Retinal pigment epithelial cell (primary cell): Measurements from ENCODE around the gene ADARB2.

Experiments used
- DNase-seq: peaks from one replicate; pipeline ENCODE4 v3.0.0-alpha.2; 2010; ENCODE audit warnings: low read depth
- H3K4me3 ChIP-seq: 2 replicates; pipeline ENCODE4 v1.5.1; 2011; ENCODE audit warnings: mild to moderate bottlenecking, low read length, control low read depth, moderate library complexity
- CTCF ChIP-seq: conservative IDR thresholded peaks from 2 replicates; pipeline ENCODE4 v1.5.1; 2011; ENCODE audit warnings: low read depth, low read length, control low read depth, inconsistent platforms

Gene ADARB2

GRCh38 chr10:1706711-1707110, 30.6 kb downstream of the ADARB2 start:
- no peak for TF ChIP-seq CTCF
- no peak overlapping the region for H3K4me3 ChIP-seq
- no peak for DNase-seq

GRCh38 chr10:1706256-1706655, 31.1 kb downstream of the ADARB2 start:
- DNase-seq: no peak
- H3K4me3 ChIP-seq: no peak overlapping the region
- no peak for TF ChIP-seq CTCF

GRCh38 chr10:1698185-1698584, 39.1 kb downstream of the ADARB2 start:
- H3K4me3 ChIP-seq: no peak overlapping the region
- TF ChIP-seq CTCF: no peak
- DNase-seq: no peak

- no peak for TF ChIP-seq CTCF
Measured at GRCh38 chr10:1696106-1696505, 41.2 kb downstream of the ADARB2 start.

GRCh38 chr10:1690086-1690485, 47.2 kb downstream of the ADARB2 start:
- DNase-seq: no peak
- no peak overlapping the region for H3K4me3 ChIP-seq
- no peak for TF ChIP-seq CTCF

More at GRCh38 chr10:1696106-1696505, 41.2 kb downstream of the ADARB2 start:
- H3K4me3 ChIP-seq: no peak overlapping the region
- DNase-seq: no peak

GRCh38 chr10:1688531-1688930, 48.8 kb downstream of the ADARB2 start:
- no peak overlapping the region for H3K4me3 ChIP-seq
- DNase-seq: no peak
- no peak for TF ChIP-seq CTCF

GRCh38 chr10:1687623-1688150, 49.6 kb downstream of the ADARB2 start:
- no peak for TF ChIP-seq CTCF

More at GRCh38 chr10:1687623-1688150, 49.6 kb downstream of the ADARB2 start:
- no peak overlapping the region for H3K4me3 ChIP-seq
- DNase-seq: no peak
